PC-3 (cell line): ENCODE data around the gene TEX13A. TPM values are rescaled to one million over a fixed set of nuclear protein-coding genes. Genes with fewer than 3 reads are reported as not detected.

Experiments
- ATAC-seq: fragments of 200-7000 bp; cut with Tn5 transposase; 2 replicates; pipeline ENCODE4 v1.9.1; 2020; ENCODE audit warnings: mild to moderate bottlenecking, moderate library complexity
- BruUV-seq: library from RNA; stranded (reverse); fragments of 400-500 nt; replicated peaks from 2 replicates; lab custom pipeline; 2021; lab: Mats Ljungman, UMichigan
- CTCF ChIA-PET: fragments of 300-600 bp; sonication (Branson Sonifier 250); formaldehyde crosslinking; loops from one replicate; lab custom pipeline; 2022; ENCODE audit warnings: antibody characterized with exemption; lab: Charles Lee
- POLR2A ChIA-PET: fragments of 300-600 bp; sonication (Branson Sonifier 250); formaldehyde crosslinking; loops from one replicate; lab custom pipeline; 2022; ENCODE audit warnings: antibody characterized with exemption; ENCODE audit not compliant: unreplicated experiment; lab: Charles Lee
- DNase-seq: peaks from one replicate; pipeline ENCODE4 v3.0.0-alpha.2; 2015
- H2AFZ ChIP-seq: fragments of 300-600 bp; sonication (generic); 2 replicates; pipeline ENCODE4 v1.6.0; 2016; ENCODE audit warnings: antibody characterized with exemption, low read length
- H3F3A ChIP-seq: fragments of 300-600 bp; sonication (generic); one replicate; pipeline ENCODE4 v1.6.0; 2017; ENCODE audit warnings: antibody characterized with exemption, low read length, control low read depth, mild to moderate bottlenecking; ENCODE audit not compliant: unreplicated experiment
- H3K27ac ChIP-seq: fragments of 300-600 bp; sonication (generic); 2 replicates; pipeline ENCODE4 v1.5.1; 2016; ENCODE audit warnings: mild to moderate bottlenecking, low read length
- H3K27me3 ChIP-seq: fragments of 300-600 bp; sonication (generic); 2 replicates; pipeline ENCODE4 v1.6.1; 2016; ENCODE audit warnings: low read length, mixed read lengths
- H3K36me3 ChIP-seq: fragments of 300-600 bp; sonication (generic); 2 replicates; pipeline ENCODE4 v1.6.1; 2016; ENCODE audit warnings: low read depth, mixed run types, low read length, mixed read lengths
- H3K4me1 ChIP-seq: fragments of 300-600 bp; sonication (generic); 2 replicates; pipeline ENCODE4 v1.5.1; 2016; ENCODE audit warnings: low read length; ENCODE audit not compliant: insufficient read depth
- H3K4me2 ChIP-seq: fragments of 300-600 bp; sonication (generic); 2 replicates; pipeline ENCODE4 v1.6.0; 2016; ENCODE audit warnings: low read length
- H3K4me3 ChIP-seq: fragments of 300-600 bp; sonication (generic); 2 replicates; pipeline ENCODE4 v1.5.1; 2016; ENCODE audit warnings: mild to moderate bottlenecking, low read length, mixed read lengths
- H3K79me2 ChIP-seq: fragments of 300-600 bp; sonication (generic); 2 replicates; pipeline ENCODE4 v1.6.1; 2017; ENCODE audit warnings: low read length, mixed read lengths
- H3K9ac ChIP-seq: fragments of 300-600 bp; sonication (generic); 2 replicates; pipeline ENCODE4 v1.6.0; 2016; ENCODE audit warnings: mild to moderate bottlenecking, low read length
- H3K9me2 ChIP-seq: fragments of 300-600 bp; sonication (generic); replicated peaks from 2 replicates; pipeline ENCODE4 v1.6.1; 2016; ENCODE audit warnings: mixed run types, low read length, mixed read lengths
- H3K9me3 ChIP-seq: fragments of 300-600 bp; sonication (generic); 2 replicates; pipeline ENCODE4 v1.6.1; 2016; ENCODE audit warnings: low read length, mixed read lengths
- H4K20me1 ChIP-seq: fragments of 300-600 bp; sonication (generic); 2 replicates; pipeline ENCODE4 v1.6.1; 2016; ENCODE audit warnings: low read length, mixed read lengths
- CTCF ChIP-seq: fragments of 300-600 bp; sonication (generic); conservative IDR thresholded peaks from 2 replicates; pipeline ENCODE4 v1.5.1; 2017; ENCODE audit warnings: antibody characterized with exemption, low read depth, mild to moderate bottlenecking, low read length
- EZH2 ChIP-seq: fragments of 300-600 bp; sonication (generic); IDR thresholded peaks from one replicate; pipeline ENCODE4 v1.6.1; 2017; ENCODE audit warnings: antibody characterized with exemption, mild to moderate bottlenecking, low read length; ENCODE audit not compliant: unreplicated experiment
- EZH2phosphoT487 ChIP-seq: fragments of 300-600 bp; sonication (generic); IDR thresholded peaks from 2 replicates; pipeline ENCODE4 v1.6.1; 2018; ENCODE audit warnings: mild to moderate bottlenecking, antibody characterized with exemption, low read length, borderline replicate concordance
- intact Hi-C: fragments of 100-400 bp; cut with micrococcal nuclease; formaldehyde crosslinking; loops from 2 replicates; pipeline ENCODE4 v1.9.0; 2023
- total RNA-seq: library from RNA; depleted of rRNA; stranded (reverse); fragments of >200 nt; gene quantifications from 2 replicates; pipeline ENCODE4 v1.2.3, GENCODE V29; 2014

Gene TEX13A
- total RNA-seq, 1 experiment from 2014 or later: not detected

GRCh38 chrX:105229146-105229545 lies 8.7 kb upstream of the TEX13A start:
- Histone ChIP-seq H3K27ac (no peak overlapping the region), H4K20me1 (no peaks in the 10 kb centered on the region), H3K9me2 (no peaks in the 10 kb centered on the region), H3F3A (no peaks in the 10 kb centered on the region), H3K9me3 (no peaks in the 10 kb centered on the region), H3K27me3 (no peaks in the 10 kb centered on the region), H3K4me1 (no peaks in the 10 kb centered on the region), H2AFZ (no peak overlapping the region), H3K4me2 (no peak overlapping the region), H3K36me3 (no peaks in the 10 kb centered on the region), H3K9ac (no peak overlapping the region), H3K79me2 (no peaks in the 10 kb centered on the region), H3K4me3 (no peak overlapping the region)
- intact Hi-C loops: no loop called here
- no TSS peak for BruUV-seq
- no peak for TF ChIP-seq CTCF
- TF ChIP-seq EZH2phosphoT487: no peak
- TF ChIP-seq EZH2: no peak
- DNase-seq: no peak
- ChIA-PET CTCF (no interaction called here), POLR2A (no interaction called here)
- no peak for ATAC-seq

GRCh38 chrX:105228602-105229001 lies 8.1 kb upstream of the TEX13A start:
- H3K4me2 ChIP-seq: no peak overlapping the region
- TF ChIP-seq CTCF (no peak), EZH2phosphoT487 (no peak), EZH2 (no peak)
- H3K27me3 ChIP-seq: no peaks in the 10 kb centered on the region
- H2AFZ ChIP-seq: no peak overlapping the region
- H3K4me1 ChIP-seq: no peaks in the 10 kb centered on the region
- no peak overlapping the region for H3K4me3 ChIP-seq
- no peaks in the 10 kb centered on the region for H3K36me3 ChIP-seq
- H3K79me2 ChIP-seq: no peaks in the 10 kb centered on the region
- no peak overlapping the region for H3K27ac ChIP-seq
- no peak for DNase-seq
- H4K20me1 ChIP-seq: no peaks in the 10 kb centered on the region
- BruUV-seq: no TSS peak
- no peaks in the 10 kb centered on the region for H3F3A ChIP-seq
- ATAC-seq: no peak
- H3K9me3 ChIP-seq: no peaks in the 10 kb centered on the region
- ChIA-PET CTCF (no interaction called here), POLR2A (no interaction called here)
- intact Hi-C loops: no loop called here
- H3K9me2 ChIP-seq: no peaks in the 10 kb centered on the region
- H3K9ac ChIP-seq: no peak overlapping the region

- Histone ChIP-seq H3K36me3 (no peaks in the 10 kb centered on the region), H3K27me3 (no peaks in the 10 kb centered on the region), H3K4me2 (no peak overlapping the region), H3K9me2 (no peaks in the 10 kb centered on the region), H3F3A (no peaks in the 10 kb centered on the region), H2AFZ (no peak overlapping the region), H3K9ac (no peak overlapping the region), H3K27ac (no peak overlapping the region), H3K4me1 (no peaks in the 10 kb centered on the region), H3K9me3 (no peaks in the 10 kb centered on the region), H3K79me2 (no peaks in the 10 kb centered on the region), H3K4me3 (no peak overlapping the region), H4K20me1 (no peaks in the 10 kb centered on the region)
- ATAC-seq (no peak), DNase-seq (no peak)
- intact Hi-C loops: no loop called here
- TF ChIP-seq EZH2phosphoT487 (no peak), EZH2 (no peak), CTCF (no peak)
- ChIA-PET POLR2A (no interaction called here), CTCF (no interaction called here)
- BruUV-seq: no TSS peak
Observed at GRCh38 chrX:105226499-105226898, 6.0 kb upstream of the TEX13A start.
